Measurements from ENCODE around the gene AAK1. TPM values are rescaled to one million over a fixed set of nuclear protein-coding genes. Genes with fewer than 3 reads are reported as not detected.
A peak's percentile ranks its signal among the peaks of the same experiment; 100 is the strongest.

Gene AAK1
- total and polyA plus RNA-seq, 7 donors = 7.8 to 95.2 (median 52.5) TPM

- 37 to 58% (median 49%) methylated on average over 2 of the region's 2 CpGs for WGBS, 3 donors
- no peak for TF ChIP-seq CTCF (IDR thresholded peaks at IDR 0.05)
- no peaks in the 10 kb centered on the region for H3K9me3 ChIP-seq
- H3K4me1 ChIP-seq = peaks cover 44% of the 10 kb centered on the region
- DNase-seq (no peak), ATAC-seq (peak; percentile 81 to 94 (median 90))
- H3K36me3 ChIP-seq (ENCODE audit: insufficient read depth in 1 of 2, low read depth in 1 of 2) = peaks cover 0 to 4% of the 10 kb centered on the region in 2 donors
- H3K27me3 ChIP-seq (ENCODE audit: insufficient read depth in 3 of 3, low read length in 2 of 3) = no peaks in the 10 kb centered on the region
- peak overlapping the region; percentile 67 for H3K27ac ChIP-seq
- H3K4me3 ChIP-seq = no peak overlapping the region
- intact Hi-C loops (cut with DNase I) = loop anchor here (2.0 to 5.0 kb wide), 2 partner anchors 36 to 41 kb away; partner anchors contain the start of gene AAK1 (in 1 of the 2)
Observed at GRCh38 chr2:69601179-69601612, 42.3 kb downstream of the AAK1 start.

DNA sequence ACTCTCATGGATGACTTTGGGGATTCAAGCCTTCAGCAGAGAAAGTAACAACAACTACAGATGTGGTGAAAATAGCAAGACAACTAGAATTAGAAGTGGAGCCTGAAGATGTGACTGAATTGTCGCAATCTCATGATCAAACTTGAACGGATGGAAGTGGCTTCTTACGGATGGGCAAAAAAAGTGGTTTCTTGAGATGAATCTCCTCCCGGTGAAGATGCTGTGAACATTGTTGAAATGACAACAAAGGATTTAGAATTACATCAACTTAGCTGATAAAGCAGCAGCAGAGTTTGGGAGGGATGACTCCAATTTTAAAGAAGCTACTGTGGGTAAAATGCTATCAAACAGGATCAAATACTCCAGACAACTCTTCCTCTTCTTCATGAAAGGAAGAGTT, 43.1 kb downstream of the AAK1 start:
- H3K4me1 ChIP-seq = peaks cover 49% of the 10 kb centered on the region
- no peaks in the 10 kb centered on the region for H3K9me3 ChIP-seq
- DNase-seq = no peak
- intact Hi-C loops (cut with DNase I) = loop anchor here (2.0 to 5.0 kb wide), 2 partner anchors 36 to 42 kb away; partner anchors contain the start of gene AAK1 (in 1 of the 2)
- TF ChIP-seq CTCF (IDR thresholded peaks at IDR 0.05) = no peak
- H3K27ac ChIP-seq = peak overlapping the region; percentile 67
- H3K36me3 ChIP-seq (ENCODE audit: insufficient read depth in 1 of 2, low read depth in 1 of 2) = peaks cover 0 to 4% of the 10 kb centered on the region in 2 donors
- 92 to 98% (median 94%) methylated on average over 4 of the region's 4 CpGs for WGBS, 3 donors
- peak overlapping the region; percentile 5 for H3K4me3 ChIP-seq
- no peak for ATAC-seq
- H3K27me3 ChIP-seq (ENCODE audit: insufficient read depth in 3 of 3, low read length in 2 of 3) = no peaks in the 10 kb centered on the region

GRCh38 chr2:69597843-69598610, 45.5 kb downstream of the AAK1 start:
- Histone ChIP-seq H3K27ac (no peak overlapping the region), H3K4me1 (peaks cover 51% of the 10 kb centered on the region), H3K27me3 (ENCODE audit: insufficient read depth in 3 of 3, low read length in 2 of 3) (no peaks in the 10 kb centered on the region), H3K4me3 (no peak overlapping the region), H3K9me3 (no peaks in the 10 kb centered on the region), H3K36me3 (ENCODE audit: insufficient read depth in 1 of 2, low read depth in 1 of 2) (peaks cover 0 to 4% of the 10 kb centered on the region in 2 donors)
- 77 to 86% (median 79%) methylated on average over 5 of the region's 5 CpGs for WGBS, 3 donors
- intact Hi-C loops (cut with DNase I) = no loop called here
- DNase-seq (no peak), ATAC-seq (no peak)
- TF ChIP-seq CTCF (IDR thresholded peaks at IDR 0.05) = no peak

GRCh38 chr2:69597105-69597504, 46.4 kb downstream of the AAK1 start:
- H3K27ac ChIP-seq = no peak overlapping the region
- DNase-seq (no peak), ATAC-seq (no peak)
- H3K36me3 ChIP-seq (ENCODE audit: insufficient read depth in 1 of 2, low read depth in 1 of 2) = peaks cover 0 to 4% of the 10 kb centered on the region in 2 donors
- no peaks in the 10 kb centered on the region for H3K27me3 ChIP-seq (ENCODE audit: insufficient read depth in 3 of 3, low read length in 2 of 3)
- intact Hi-C loops (cut with DNase I) = no loop called here
- no peak overlapping the region for H3K4me3 ChIP-seq
- TF ChIP-seq CTCF (IDR thresholded peaks at IDR 0.05) = no peak
- WGBS, 3 donors = 93 to 96% (median 93%) methylated on average over 5 of the region's 5 CpGs
- no peaks in the 10 kb centered on the region for H3K9me3 ChIP-seq
- H3K4me1 ChIP-seq = peaks cover 58% of the 10 kb centered on the region

Data from psoas muscle (tissue), 8 donors.